Measurements from ENCODE around the gene ITGAD.
"Not testable (repeated sequence)": the region's sequence is repeated elsewhere in the genome, so short reads cannot be mapped to it uniquely, and the experiment has no call there.

Gene ITGAD

DNA sequence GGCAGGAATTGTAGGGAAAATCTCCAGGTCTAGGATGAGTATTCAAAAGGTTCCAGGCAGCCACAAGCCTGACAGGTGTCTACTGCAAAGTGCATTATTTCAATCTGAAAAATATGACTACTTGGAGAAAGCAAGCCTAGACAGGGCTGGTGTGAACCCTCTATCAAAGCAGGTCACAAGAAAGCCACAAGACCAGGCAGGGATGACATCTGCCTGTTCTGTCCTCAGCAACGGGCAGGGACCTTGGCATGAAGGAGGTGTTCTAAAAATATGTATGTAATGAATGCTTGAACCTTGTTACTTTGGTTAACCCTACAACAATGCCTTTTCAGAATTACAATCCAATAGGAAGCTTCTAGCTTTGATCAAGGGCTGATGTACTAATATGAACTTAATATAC lies 36.2 kb downstream of the ITGAD start:
- DNase-seq: no peak

DNA sequence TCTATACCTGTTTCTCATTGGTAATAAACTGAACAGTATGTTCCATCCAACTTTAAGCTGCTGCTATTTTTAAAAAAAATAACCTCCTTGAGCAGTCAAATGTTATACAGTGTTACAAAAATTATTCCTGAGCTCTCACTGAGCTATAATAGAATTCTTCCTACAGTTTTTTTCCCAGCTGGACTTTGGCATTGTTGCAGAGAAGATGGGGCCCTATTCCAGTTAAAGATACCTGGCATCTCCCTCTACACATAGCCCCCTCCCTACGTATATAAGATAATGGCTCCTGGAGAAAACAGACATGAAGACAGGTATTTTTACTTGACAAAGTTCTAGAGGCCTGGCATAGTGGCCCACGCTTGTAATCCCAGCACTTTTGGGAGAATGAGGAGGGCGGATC lies 36.7 kb downstream of the ITGAD start:
- DNase-seq: no peak

DNA sequence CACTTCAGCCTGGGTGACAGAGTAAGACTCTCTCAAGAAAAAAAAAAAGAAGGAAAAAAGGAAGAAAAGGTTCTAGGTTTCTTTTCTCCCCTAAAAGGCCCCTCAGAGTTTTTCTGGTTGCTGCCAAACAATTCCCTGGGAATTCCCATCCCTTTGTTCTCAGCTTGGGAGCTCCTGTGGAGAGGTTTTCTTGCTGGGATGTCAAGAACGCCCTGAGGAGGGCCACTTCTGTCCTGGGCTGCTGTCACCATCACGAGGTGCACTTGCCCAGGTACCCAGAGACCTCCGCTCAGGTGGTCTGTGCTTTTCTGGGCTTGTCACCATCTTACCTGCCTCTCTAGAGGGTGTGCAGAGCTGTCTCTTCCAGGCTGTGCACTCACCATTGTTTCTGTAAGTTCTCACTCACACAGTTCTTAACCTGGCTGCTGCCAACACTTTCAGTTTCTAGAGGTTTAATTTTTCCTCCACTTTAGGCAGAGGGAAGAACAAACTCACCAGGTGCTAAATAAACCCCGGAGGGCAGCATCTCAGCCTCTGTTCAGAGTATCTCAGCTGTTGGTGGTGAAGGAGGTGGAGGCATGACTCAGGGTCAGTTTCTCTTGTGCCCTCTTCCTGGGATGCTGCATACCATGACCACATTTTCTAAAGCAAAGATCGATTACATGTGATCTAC lies 37.4 kb downstream of the ITGAD start:
- no peak for DNase-seq

DNA sequence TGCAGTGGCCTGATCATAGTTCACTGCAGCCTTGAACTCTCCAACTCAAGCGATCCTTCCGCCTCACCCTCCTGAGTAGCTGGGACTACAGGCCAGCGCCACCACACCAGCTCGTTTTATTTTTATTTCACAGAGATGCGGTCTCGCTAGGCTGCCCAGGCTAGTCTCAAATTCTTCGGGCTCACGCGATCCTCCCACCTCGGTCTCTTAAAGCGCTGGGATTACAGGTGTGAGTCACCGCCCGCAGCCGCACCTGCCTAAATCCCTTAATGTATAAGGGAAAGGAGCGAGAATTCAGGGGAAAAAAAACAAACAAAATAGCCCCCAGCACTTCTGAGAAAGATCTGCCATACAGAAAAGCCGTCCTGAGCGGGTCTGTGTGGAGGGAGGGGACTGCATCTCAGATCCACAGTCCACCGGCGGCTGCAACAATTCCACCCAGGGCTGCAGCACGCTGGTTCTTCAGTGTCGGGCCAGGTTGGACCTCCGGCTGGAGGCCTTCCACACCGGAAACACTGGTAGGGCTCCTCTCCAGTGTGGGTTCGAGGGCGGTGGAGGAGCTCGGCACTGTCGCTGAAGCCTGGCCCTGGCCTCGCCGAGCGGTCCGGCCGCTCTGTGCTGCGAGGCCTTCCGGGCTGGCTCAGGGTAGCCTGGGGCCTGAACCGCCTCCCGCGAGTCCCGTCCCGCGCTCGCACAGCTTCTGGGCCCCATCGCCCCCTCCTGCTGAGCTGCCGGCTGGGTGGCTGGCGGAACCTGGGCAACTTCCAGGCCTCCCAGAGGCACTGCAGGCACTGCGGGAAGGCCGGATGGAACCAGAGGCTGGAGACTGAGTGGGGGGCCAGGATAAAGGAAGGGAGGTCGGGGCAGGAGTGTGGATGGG lies 42.4 kb downstream of the ITGAD start:
- DNase-seq: no peak

DNA sequence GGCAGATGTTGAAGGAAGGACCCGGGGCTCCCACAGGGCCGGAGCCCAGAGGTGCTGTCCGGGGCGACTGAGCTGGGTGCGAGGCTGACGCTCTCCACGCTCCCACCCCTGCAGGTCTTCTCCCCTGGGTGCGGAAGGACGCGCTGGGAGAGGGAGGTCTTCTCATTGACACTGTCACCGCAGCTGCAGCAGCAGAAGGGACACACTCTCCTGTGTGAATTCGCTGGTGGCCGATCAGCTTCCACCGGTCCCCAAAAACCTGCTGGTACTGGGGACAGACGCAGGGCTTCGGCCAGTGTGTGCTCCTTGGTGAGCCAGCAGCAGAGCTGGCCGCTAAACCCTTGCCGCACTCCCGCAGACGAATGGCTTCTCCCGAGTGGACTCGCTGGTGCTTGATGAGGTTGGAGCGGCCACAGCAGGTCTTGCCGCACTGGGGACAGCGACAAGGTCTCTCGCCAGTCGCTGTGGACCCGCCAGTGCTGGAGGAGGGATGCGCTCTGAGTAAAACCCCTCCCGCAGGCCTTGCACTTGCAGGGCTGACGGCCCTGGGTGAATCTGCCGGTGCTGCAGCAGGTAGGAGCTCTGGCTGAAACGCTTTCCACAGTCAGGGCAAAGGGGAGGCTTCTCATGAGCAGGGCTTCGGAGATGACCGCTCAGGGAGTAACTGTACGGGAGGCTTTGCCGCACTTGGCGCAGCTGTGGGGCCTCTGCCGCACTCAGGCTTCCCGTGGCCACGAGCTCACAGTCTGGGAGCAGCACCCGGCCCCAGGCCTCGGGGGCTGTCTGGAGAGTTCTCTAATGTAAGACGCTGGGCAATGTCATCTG lies 43.3 kb downstream of the ITGAD start:
- no peak for DNase-seq

DNA sequence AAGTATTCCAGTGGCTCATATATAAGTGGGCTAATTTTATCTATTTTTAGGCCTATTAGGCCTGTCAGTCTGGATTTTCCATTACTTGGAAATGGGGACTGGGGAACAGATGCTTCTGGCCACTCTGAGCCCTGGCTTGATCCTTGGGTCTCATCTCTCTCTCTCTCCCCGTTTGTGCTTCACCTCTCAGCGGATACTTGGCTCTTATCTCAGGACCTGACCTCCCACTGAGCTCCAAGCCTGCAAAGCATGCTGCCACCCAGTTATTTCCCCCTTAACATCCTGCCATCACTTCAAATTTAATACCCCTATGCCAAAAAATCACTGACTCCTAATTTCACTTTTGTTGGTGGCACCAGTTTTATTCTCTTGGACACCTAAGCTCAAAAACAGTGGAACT lies 45.3 kb downstream of the ITGAD start:
- no peak for DNase-seq

DNA sequence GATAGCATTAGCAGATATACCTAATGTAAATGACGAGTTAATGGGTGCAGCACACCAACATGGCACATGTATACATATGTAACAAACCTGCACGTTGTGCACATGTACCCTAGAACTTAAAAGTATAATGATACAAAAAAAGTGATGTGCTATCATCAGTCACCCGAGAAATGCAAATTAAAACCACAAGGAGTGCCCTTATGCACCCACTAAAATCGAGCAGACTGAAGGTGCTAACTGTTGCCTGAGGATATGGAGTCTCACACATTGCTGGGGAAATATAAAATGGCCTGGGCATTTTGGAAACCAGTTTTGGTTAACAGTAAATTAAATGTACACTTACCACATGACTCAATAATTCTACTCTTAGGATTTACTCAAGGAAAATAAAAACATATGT lies 45.9 kb downstream of the ITGAD start:
- DNase-seq: not testable (repeated sequence)

DNA sequence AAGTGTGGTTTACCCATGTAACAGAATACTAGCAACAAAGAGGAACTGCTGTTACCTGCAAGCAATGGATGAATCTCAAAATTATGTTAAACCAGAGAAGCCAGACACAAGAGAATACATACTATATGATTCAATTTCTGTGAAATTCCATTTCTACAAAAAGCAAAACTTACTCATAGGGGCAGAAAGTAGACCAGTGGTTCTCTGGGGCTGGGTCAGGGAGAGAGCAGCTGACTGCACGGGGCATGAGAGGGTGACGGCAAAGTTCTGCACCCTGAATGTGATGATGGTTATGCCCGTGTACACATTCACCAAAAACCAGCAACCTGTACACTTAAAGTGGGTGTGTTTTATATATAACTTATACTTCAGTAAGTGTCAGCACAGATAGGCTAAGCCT lies 46.4 kb downstream of the ITGAD start:
- DNase-seq: no peak

DNA sequence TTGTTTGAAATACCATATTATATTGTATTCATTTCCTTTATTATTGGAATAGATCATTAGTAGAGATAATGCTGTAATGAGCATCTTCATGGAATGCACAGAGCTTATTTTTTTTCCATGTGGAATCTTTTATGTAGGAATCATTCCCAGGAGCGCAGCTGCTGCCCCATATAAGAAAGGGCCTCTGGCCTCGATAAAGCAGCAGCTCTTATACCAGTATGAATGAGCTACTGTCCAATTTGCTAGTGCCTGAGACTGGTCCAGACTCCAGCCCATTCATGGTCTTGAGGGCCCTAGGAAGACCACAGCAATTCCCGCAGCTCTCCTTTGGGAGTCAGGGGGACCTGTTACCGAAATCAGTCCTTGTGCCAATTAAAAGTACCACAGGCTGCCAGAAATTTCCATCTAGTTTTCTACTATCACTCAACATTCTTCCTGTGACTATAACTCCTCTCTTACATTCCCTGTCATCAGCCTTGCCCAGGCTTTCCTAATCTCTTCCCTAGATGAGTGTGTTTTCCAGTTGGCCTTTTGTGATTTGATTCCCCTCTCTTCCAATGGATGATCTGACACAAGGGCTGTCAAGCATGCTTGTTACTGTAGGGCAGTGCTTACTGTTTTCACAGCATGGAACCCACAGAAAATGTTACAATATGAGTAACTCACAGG lies 47.5 kb downstream of the ITGAD start:
- DNase-seq: peak in 7 of 58 donors; percentile 8 to 45 (median 16)

DNA sequence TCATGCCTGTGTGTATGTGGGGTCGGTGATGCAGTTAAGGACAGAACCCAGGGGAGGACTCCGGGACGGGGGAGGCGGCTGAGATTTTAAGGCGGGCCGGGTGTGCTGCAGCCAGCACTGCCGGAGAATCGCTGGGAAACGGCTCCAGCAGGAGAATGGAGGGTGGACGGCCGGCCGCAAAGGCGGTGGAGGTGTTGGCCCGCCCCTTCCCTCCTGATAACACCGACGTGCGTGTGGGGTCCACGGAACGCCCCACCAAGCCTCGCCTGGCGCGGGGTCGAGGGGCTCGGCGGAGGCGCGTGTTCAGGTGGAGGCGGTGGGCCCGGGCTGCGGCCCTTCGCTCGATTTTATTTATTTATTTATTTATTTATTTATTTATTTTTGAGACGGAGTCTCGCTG lies 48.8 kb downstream of the ITGAD start:
- DNase-seq: no peak

DNA sequence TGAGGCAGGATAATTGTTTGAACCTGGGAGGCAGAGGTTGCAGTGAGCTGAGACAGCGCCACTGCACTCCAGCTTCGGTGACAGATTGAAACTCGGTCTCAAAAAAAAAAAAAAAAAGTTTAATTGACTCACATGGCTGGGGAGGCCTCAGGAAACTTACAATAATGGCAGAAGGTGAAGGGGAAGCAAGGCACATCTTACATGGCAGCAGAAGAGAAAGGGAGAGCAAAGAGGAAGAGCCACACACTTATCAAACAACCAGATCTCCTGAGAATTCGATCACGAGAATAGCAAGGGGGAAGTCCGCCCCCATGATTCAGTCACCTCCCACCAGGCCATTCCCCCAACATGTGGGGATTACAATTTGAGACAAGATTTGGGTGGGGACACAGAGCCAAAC lies 52.8 kb downstream of the ITGAD start:
- not testable (repeated sequence) for DNase-seq

DNA sequence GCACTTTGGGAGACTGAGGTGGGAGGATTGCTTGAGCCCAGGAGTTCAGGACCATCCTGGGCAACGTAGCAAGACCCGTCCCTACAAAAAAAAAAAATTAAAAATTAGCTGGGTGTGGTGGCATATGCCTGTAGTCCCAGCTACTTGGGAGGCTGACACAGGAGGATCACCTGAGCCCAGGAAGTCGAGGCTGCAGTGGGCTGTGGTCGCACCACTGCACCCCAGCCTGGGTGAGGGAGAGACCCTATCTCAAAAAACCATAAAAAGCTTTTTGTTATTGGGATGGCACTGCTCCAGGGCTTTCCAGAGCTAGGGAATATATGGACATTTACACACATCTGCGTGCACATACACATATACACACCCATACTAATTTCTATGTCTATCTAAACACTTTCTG lies 58.1 kb downstream of the ITGAD start:
- DNase-seq: no peak

DNA sequence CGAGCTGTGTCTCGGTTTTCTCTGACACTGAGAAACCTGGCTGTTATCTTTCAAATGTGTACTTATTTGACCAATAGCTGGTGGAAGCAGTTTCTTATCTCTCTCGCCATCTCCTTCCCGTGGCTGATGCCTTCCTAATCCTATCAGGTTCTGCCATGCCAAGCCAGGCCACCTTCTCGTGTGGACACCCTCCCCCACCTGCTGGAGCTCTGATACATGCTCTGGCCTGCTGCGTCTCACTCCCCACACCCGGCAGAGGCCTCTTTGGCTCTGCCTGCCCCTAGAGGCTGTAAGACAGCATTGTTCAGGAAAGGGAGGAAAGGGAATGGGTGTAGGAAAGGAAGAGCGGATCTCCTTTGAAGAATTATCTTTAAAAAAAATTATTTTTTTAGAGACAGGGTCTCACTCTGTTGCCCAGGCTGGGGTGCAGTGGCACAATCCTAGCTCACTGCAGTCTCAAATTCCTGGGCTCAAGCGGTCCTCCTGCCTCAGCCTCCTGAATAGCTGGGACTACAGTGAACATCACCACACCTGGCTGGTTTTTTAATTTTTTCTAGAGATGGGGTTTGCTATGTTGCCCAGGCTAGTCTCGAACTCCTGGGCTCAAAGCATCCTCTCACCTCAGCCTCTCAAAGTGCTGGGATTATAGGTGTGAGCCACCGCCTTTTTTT lies 58.7 kb downstream of the ITGAD start:
- DNase-seq: peak in 26 of 58 donors; percentile 4 to 70 (median 27)

DNA sequence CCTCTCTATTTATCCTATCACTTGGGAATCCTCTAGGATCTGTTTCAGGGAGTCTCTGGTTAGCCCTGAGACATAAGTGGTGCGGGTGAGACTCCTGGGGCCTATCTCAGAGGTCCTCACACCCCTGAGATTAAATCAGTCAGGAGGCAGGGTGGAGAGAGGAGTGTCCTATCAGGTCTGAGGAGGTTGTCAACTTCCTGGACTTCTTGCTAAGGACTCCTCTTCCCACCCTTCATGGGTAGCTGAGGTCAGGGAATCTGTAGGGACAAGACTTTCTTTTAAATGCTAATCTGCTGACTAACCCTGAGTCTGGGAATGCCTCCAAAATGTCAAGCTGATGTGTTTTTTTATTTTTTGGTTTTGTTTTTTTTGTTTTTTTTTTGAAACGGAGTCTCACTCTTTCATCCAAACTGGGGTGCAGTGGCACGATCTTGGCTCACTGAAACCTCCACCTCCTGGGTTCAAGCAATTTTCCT lies 59.5 kb downstream of the ITGAD start:
- DNase-seq: peak in 1 of 58 donors; percentile 15

DNA sequence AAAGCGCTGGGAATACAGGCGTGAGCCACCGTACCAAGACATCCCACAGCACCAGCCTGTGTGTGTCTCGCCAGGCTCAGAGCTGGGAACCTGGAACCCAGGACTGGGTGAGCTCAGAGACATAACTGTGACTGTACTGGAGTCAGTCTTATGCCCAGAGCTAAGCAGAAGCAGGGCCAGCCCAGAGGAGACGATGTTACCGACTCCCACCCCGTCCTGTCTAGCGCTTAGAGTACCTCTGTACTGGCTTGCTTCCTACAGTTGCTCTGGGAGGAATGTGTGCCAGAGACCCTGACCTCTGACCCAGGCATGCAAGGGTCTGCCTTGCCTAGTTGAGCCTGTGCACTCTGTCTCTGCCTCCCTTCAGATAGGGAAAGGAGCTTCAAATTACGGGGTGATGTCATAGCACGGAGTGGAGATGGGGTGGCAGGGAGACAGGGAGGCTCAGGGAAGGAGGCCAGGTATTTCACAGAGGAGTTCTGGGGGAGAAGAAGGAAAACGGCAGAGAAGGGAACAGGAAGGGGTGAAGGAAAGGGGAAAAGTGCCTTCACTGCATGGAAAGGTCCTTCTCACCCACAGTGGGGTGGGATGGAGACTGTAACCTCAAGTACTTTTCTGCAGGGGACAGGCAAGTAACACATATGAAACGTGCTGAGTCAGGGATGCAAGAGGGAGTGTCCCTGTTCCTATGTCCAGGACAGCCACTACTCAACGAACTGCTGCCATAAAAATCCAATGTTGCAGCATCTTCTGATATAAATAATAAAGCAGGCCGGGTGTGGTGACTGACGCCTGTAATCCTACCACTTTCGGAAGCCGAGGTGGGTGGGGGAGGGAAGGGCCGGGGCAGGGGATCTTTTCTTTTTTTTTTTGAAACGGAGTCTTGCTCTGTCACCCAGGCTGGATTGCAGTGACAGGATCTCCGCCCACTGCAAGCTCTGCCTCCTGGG lies 60.4 kb downstream of the ITGAD start:
- DNase-seq: no peak

DNA sequence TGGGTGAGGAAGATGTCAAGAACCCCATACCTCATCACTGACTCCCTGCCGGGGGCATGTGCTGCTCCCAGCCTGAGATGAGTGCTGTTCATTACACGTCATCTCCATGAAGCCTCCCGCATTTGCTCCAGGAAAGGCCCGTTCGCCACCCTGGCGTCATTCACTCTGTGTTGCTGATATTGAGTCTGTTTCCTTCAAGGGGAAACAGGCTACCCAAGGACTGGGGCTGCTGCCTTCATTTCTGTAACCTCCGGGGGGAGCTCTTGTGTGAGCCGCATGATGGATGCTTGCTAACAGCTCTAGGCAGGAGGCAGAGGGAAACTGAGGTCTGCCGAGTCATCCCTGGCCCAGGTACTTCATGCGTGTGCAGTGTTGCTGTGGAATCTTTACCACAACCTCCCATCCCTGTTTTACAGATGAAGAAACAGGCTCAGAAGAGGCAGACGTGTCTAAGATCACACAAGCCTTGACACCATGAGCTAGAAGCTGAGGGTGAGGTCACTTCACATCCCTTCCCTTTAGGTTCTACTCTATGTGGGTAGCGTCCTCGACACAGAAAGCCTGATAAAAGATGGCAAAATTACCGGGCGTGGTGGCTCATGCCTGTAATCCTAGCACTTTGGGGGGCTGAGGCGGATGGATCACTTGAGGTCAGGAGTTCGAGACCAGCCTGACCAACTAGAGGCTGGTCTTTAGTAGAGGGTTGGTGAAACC lies 62.6 kb downstream of the ITGAD start:
- DNase-seq: no peak

DNA sequence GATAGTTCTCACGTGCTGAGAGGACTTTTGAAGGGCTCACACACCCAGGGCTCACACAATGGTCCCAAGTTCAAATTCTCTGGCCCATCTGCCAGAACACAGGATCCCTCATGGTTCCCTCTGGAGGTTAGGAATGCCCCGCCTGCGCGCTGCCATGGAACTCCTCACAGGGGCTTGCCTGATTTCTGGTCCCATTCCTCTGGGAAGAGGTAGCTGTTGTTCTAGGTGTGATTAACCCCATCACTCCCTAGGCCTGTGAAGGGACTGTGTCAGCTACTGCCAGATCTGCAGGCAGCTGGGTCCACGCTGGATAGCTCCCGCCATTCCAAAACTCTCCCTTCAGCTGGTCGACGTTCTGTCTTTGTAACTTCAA lies 63.8 kb downstream of the ITGAD start:
- no peak for DNase-seq

DNA sequence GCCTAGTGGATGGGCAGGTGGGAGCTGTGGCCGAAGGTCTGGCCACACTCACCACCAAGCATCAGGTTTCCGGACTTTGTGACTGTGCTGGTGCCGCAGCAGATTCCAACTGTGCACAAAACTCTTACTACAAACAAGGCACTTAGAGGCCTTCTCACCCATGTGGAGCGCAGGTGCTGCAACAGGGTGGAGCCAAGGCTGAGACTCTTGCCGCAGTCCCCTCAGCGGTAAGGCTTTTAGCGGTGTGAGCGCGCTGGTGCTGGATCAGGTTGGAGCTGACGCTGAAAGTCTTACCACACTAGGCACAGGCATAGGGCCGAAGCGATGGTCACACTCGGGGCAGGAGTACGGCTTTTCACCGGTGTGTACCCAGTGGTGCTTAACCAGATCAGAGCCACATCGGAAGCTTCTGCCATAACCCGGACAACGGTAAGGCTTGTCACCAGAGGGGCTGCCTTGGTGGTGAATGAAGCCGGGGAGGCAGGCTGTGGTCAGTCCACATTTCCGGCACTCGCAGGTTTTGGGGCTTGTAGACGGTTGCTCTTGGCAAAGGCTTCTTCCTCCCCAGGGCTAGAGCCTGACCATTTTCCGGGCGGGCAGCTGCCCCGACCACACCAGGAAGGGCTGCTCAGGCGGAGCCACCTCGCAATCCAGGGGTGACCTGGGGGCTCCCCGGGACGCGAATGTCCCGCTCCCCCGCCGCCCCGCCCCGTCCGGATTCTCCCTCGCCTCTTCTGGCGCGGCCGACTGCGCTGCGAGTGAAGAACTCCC lies 65.1 kb downstream of the ITGAD start:
- DNase-seq: peak in 15 of 58 donors; percentile 31 to 63 (median 50)
